KMS-11 (cell line): ENCODE results near the gene UBE2H.
"Not testable (repeated sequence)": the region's sequence is repeated elsewhere in the genome, so short reads cannot be mapped to it uniquely, and the experiment has no call there.

Source experiments
- H2AFZ ChIP-seq: fragments of 200-600 bp; sonication (generic); 2 replicates; pipeline ENCODE4 v1.6.1; 2016; ENCODE audit warnings: antibody characterized with exemption, mixed run types, low read depth
- H3K27ac ChIP-seq: fragments of 200-600 bp; sonication (generic); 2 replicates; pipeline ENCODE4 v1.6.1; 2016; ENCODE audit warnings: mild to moderate bottlenecking, mixed run types
- H3K27me3 ChIP-seq: fragments of 200-600 bp; sonication (generic); 2 replicates; pipeline ENCODE4 v1.6.1; 2017; ENCODE audit warnings: mild to moderate bottlenecking, low read depth, mixed run types, moderate library complexity; ENCODE audit not compliant: insufficient read depth
- H3K36me3 ChIP-seq: fragments of 200-600 bp; sonication (generic); 2 replicates; pipeline ENCODE4 v1.6.1; 2017; ENCODE audit warnings: mild to moderate bottlenecking, mixed run types; ENCODE audit not compliant: insufficient read depth
- H3K4me1 ChIP-seq: fragments of 200-600 bp; sonication (generic); 2 replicates; pipeline ENCODE4 v1.6.1; 2016; ENCODE audit warnings: mild to moderate bottlenecking, low read depth, mixed run types; ENCODE audit not compliant: poor library complexity, severe bottlenecking
- H3K4me2 ChIP-seq: fragments of 200-600 bp; sonication (generic); 2 replicates; pipeline ENCODE4 v1.7.0; 2016; ENCODE audit warnings: mild to moderate bottlenecking, mixed run types
- H3K4me3 ChIP-seq: fragments of 200-600 bp; sonication (generic); IDR thresholded peaks from 2 replicates; pipeline ENCODE4 v1.6.1; 2017; ENCODE audit warnings: low read depth, low read length, mixed read lengths; ENCODE audit not compliant: insufficient read depth
- H3K79me2 ChIP-seq: fragments of 200-600 bp; sonication (generic); 2 replicates; pipeline ENCODE4 v1.6.1; 2016; ENCODE audit warnings: low read depth, mixed run types; ENCODE audit not compliant: insufficient read depth
- H3K9ac ChIP-seq: fragments of 200-600 bp; sonication (generic); 2 replicates; pipeline ENCODE4 v1.6.1; 2016; ENCODE audit warnings: mild to moderate bottlenecking, mixed run types
- H4K20me1 ChIP-seq: fragments of 200-600 bp; sonication (generic); 2 replicates; pipeline ENCODE4 v1.6.1; 2016; ENCODE audit warnings: mild to moderate bottlenecking, mixed run types; ENCODE audit not compliant: insufficient read depth
- CTCF ChIP-seq: fragments of 200-600 bp; sonication (generic); conservative IDR thresholded peaks from 2 replicates; pipeline ENCODE4 v1.6.1; 2017; ENCODE audit warnings: low read depth, mild to moderate bottlenecking, antibody characterized with exemption, low read length, moderate library complexity, mixed read lengths

Gene UBE2H

GRCh38 chr7:129975309-129975708 lies 22.5 kb upstream of the UBE2H start:
- no peaks in the 10 kb centered on the region for H3K79me2 ChIP-seq
- no peak overlapping the region for H3K4me2 ChIP-seq
- H3K4me3 ChIP-seq: no peak overlapping the region
- TF ChIP-seq CTCF: no peak
- H3K9ac ChIP-seq: no peak overlapping the region
- H2AFZ ChIP-seq: no peak overlapping the region
- no peaks in the 10 kb centered on the region for H4K20me1 ChIP-seq
- no peaks in the 10 kb centered on the region for H3K36me3 ChIP-seq
- no peaks in the 10 kb centered on the region for H3K27me3 ChIP-seq
- no peak overlapping the region for H3K27ac ChIP-seq
- no peaks in the 10 kb centered on the region for H3K4me1 ChIP-seq

GRCh38 chr7:129970816-129971215 lies 18.1 kb upstream of the UBE2H start:
- Histone ChIP-seq H3K4me1 (no peaks in the 10 kb centered on the region), H3K36me3 (no peaks in the 10 kb centered on the region), H3K4me3 (no peak overlapping the region), H3K27ac (no peak overlapping the region), H3K27me3 (no peaks in the 10 kb centered on the region), H2AFZ (no peak overlapping the region), H3K9ac (no peak overlapping the region), H4K20me1 (no peaks in the 10 kb centered on the region), H3K79me2 (no peaks in the 10 kb centered on the region), H3K4me2 (no peak overlapping the region)
- TF ChIP-seq CTCF: no peak

- Histone ChIP-seq H3K79me2 (no peaks in the 10 kb centered on the region), H3K4me1 (no peaks in the 10 kb centered on the region), H2AFZ (no peak overlapping the region), H3K4me3 (no peak overlapping the region), H3K27me3 (no peaks in the 10 kb centered on the region), H4K20me1 (no peaks in the 10 kb centered on the region), H3K36me3 (no peaks in the 10 kb centered on the region), H3K4me2 (no peak overlapping the region), H3K27ac (no peak overlapping the region), H3K9ac (no peak overlapping the region)
- TF ChIP-seq CTCF: no peak
Measured at GRCh38 chr7:129969881-129970446, 17.2 kb upstream of the UBE2H start.

- H3K4me2 ChIP-seq: no peak overlapping the region
- no peaks in the 10 kb centered on the region for H3K79me2 ChIP-seq
- no peaks in the 10 kb centered on the region for H3K27me3 ChIP-seq
- no peak overlapping the region for H2AFZ ChIP-seq
- TF ChIP-seq CTCF: no peak
- no peak overlapping the region for H3K9ac ChIP-seq
- no peaks in the 10 kb centered on the region for H3K4me1 ChIP-seq
- H4K20me1 ChIP-seq: no peaks in the 10 kb centered on the region
- H3K27ac ChIP-seq: no peak overlapping the region
- no peaks in the 10 kb centered on the region for H3K36me3 ChIP-seq
- H3K4me3 ChIP-seq: no peak overlapping the region
Measured at GRCh38 chr7:129968592-129969383, 16.0 kb upstream of the UBE2H start.

- not testable (repeated sequence) for H3K36me3 ChIP-seq, H3K27ac ChIP-seq, H3K4me3 ChIP-seq, H3K4me2 ChIP-seq, H3K79me2 ChIP-seq, H3K27me3 ChIP-seq, H3K4me1 ChIP-seq, H3K9ac ChIP-seq, H4K20me1 ChIP-seq, H2AFZ ChIP-seq
Measured at GRCh38 chr7:129960204-129960475, 7.4 kb upstream of the UBE2H start.
